ENCODE results near the gene FAM222B. TPM values are rescaled to one million over a fixed set of nuclear protein-coding genes. Genes with fewer than 3 reads are reported as not detected.

The FAM222B gene
- total and polyA plus RNA-seq, 9 of the 15 experiments (the other 6 are each of a cell fraction or from before 2014, with no cell fraction given) = 4.0 to 34.6 (median 7.5) TPM

DNA sequence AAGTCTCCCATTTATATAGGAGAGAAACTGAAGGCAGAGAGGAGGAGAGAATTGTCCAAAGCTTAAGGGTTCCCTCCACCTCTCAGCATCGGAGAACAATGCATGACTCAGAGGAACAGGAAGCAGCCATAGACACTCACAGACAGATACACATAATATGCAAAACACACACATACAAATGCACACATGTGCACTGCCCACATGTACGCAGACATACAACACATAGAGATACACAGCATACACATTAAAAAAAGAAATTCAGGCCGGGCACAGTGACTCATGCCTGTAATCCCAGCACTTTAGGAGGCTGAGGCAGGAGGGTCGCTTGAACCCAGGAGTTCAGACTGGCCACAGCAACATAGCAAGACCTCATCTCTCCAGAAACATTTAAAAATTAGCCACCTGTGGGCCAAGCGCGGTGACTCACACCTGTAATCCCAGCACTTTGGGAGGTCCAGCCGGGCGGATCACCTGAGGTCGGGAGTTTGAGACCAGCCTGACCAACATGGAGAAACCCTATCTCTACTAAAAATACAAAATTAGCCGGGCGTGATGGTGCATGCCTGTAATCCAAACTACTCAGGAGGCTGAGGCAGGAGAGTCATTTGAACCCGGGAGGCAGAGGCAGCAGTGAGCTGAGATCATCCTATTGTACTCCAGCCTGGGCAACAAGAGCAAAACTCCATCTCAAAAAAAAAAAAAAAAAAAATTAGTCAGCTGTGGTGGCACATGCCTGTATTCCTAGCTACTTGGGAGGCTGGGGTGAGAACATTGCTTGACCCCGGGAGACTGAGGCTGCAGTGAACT lies 23.6 kb upstream of the FAM222B start (continued):
- TF ChIP-seq, protein P1, sequence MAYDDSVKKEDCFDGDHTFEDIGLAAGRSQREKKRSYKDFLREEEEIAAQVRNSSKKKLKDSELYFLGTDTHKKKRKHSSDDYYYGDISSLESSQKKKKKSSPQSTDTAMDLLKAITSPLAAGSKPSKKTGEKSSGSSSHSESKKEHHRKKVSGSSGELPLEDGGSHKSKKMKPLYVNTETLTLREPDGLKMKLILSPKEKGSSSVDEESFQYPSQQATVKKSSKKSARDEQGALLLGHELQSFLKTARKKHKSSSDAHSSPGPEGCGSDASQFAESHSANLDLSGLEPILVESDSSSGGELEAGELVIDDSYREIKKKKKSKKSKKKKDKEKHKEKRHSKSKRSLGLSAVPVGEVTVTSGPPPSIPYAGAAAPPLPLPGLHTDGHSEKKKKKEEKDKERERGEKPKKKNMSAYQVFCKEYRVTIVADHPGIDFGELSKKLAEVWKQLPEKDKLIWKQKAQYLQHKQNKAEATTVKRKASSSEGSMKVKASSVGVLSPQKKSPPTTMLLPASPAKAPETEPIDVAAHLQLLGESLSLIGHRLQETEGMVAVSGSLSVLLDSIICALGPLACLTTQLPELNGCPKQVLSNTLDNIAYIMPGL (CRISPR knock-in tag; IDR thresholded peaks at IDR 0.05) = no peak
- TF ChIP-seq, protein P2, sequence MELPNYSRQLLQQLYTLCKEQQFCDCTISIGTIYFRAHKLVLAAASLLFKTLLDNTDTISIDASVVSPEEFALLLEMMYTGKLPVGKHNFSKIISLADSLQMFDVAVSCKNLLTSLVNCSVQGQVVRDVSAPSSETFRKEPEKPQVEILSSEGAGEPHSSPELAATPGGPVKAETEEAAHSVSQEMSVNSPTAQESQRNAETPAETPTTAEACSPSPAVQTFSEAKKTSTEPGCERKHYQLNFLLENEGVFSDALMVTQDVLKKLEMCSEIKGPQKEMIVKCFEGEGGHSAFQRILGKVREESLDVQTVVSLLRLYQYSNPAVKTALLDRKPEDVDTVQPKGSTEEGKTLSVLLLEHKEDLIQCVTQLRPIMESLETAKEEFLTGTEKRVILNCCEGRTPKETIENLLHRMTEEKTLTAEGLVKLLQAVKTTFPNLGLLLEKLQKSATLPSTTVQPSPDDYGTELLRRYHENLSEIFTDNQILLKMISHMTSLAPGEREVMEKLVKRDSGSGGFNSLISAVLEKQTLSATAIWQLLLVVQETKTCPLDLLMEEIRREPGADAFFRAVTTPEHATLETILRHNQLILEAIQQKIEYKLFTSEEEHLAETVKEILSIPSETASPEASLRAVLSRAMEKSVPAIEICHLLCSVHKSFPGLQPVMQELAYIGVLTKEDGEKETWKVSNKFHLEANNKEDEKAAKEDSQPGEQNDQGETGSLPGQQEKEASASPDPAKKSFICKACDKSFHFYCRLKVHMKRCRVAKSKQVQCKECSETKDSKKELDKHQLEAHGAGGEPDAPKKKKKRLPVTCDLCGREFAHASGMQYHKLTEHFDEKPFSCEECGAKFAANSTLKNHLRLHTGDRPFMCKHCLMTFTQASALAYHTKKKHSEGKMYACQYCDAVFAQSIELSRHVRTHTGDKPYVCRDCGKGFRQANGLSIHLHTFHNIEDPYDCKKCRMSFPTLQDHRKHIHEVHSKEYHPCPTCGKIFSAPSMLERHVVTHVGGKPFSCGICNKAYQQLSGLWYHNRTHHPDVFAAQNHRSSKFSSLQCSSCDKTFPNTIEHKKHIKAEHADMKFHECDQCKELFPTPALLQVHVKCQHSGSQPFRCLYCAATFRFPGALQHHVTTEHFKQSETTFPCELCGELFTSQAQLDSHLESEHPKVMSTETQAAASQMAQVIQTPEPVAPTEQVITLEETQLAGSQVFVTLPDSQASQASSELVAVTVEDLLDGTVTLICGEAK (IDR thresholded peaks at IDR 0.05) = peak; percentile 67
- TF ChIP-seq, protein P2 (CRISPR knock-in tag; IDR thresholded peaks at IDR 0.05) = no peak
- TF ChIP-seq ZNF507 (tag; conservative IDR thresholded peaks at IDR 0.05) (no peak), HNRNPUL1 (IDR thresholded peaks at IDR 0.05; ENCODE audit: low read length) (no peak)

All from K562 (cell line).